Islet of Langerhans (tissue), 1 donor: ENCODE measurements around the gene KLHL41.

Source experiments
- FAIRE-seq: peaks from one replicate; lab custom pipeline; 2011; peaks lifted over from hg19 to GRCh38; lab: Jason Lieb, UNC

The KLHL41 gene

GRCh38 chr2:169509298-169509885, at the start of gene KLHL41:
Gene KLHL41 (plus strand): TSS chr2:169509702. CDS start chr2:169509779, 77 bp downstream.
- peak; percentile 89 for FAIRE-seq

GRCh38 chr2:169461143-169461542, 48.4 kb upstream of the KLHL41 start:
- no peak for FAIRE-seq

GRCh38 chr2:169462896-169463695, 46.4 kb upstream of the KLHL41 start:
- FAIRE-seq, result no peak

- no peak for FAIRE-seq
These were observed 45.0 kb upstream of the KLHL41 start for GRCh38 chr2:169464466-169464865.

- no peak for FAIRE-seq
These were observed 44.6 kb upstream of the KLHL41 start for GRCh38 chr2:169464882-169465281.

- FAIRE-seq, result no peak
These were observed 40.7 kb upstream of the KLHL41 start for GRCh38 chr2:169468841-169469240.

GRCh38 chr2:169469952-169470572, 39.4 kb upstream of the KLHL41 start:
- no peak for FAIRE-seq

- no peak for FAIRE-seq
These were observed 37.3 kb upstream of the KLHL41 start for GRCh38 chr2:169472249-169472648.

GRCh38 chr2:169476459-169476858, 33.0 kb upstream of the KLHL41 start:
- no peak for FAIRE-seq

GRCh38 chr2:169478339-169478738, 31.2 kb upstream of the KLHL41 start:
- FAIRE-seq, result no peak

- no peak for FAIRE-seq
These were observed 30.7 kb upstream of the KLHL41 start for GRCh38 chr2:169478745-169479256.

GRCh38 chr2:169479257-169480078, 30.0 kb upstream of the KLHL41 start, which contains the start of gene BBS5:
Gene BBS5 (plus strand): TSS chr2:169479494. CDS start chr2:169479554, 60 bp downstream.
- peak; percentile 41 for FAIRE-seq

- FAIRE-seq, result no peak
These were observed 29.4 kb upstream of the KLHL41 start for GRCh38 chr2:169480079-169480465.

- FAIRE-seq, result no peak
These were observed 23.8 kb upstream of the KLHL41 start for GRCh38 chr2:169485650-169486138.

GRCh38 chr2:169486487-169486886, 23.0 kb upstream of the KLHL41 start:
- no peak for FAIRE-seq

- peak; percentile 84 for FAIRE-seq
These were observed 18.7 kb upstream of the KLHL41 start for GRCh38 chr2:169490834-169491233.

GRCh38 chr2:169491378-169491777, 18.1 kb upstream of the KLHL41 start:
- peak; percentile 64 for FAIRE-seq

- FAIRE-seq, result no peak
These were observed 16.1 kb upstream of the KLHL41 start for GRCh38 chr2:169493360-169493759.

GRCh38 chr2:169495310-169495928, 14.1 kb upstream of the KLHL41 start:
- FAIRE-seq, result no peak

GRCh38 chr2:169504651-169505050, 4.9 kb upstream of the KLHL41 start:
- no peak for FAIRE-seq

GRCh38 chr2:169507698-169508097, 1.8 kb upstream of the KLHL41 start:
- peak; percentile 100 for FAIRE-seq

- FAIRE-seq, result no peak
These were observed 453 bp downstream of the KLHL41 start for GRCh38 chr2:169509955-169510354.
